Mesenchymal stem cell (in vitro differentiated cells and primary cell): ENCODE data around the gene TK1.
"Not testable (repeated sequence)": the region's sequence is repeated elsewhere in the genome, so short reads cannot be mapped to it uniquely, and the experiment has no call there.

Source experiments
- DNase-seq: peaks from one replicate; pipeline ENCODE4 v3.0.0-alpha.2; 2013
- H2AFZ ChIP-seq: one replicate; pipeline ENCODE4 v1.6.1; 2013; ENCODE audit warnings: low read depth, mild to moderate bottlenecking, control low read depth, inconsistent platforms, low read length, moderate library complexity
- H2AK5ac ChIP-seq: 2 replicates; pipeline ENCODE4 v1.6.1; 2013; ENCODE audit warnings: low read length, moderate library complexity, mild to moderate bottlenecking, inconsistent platforms; ENCODE audit not compliant: severe bottlenecking
- H2BK120ac ChIP-seq: one replicate; pipeline ENCODE4 v1.6.1; 2013; ENCODE audit warnings: low read depth, mild to moderate bottlenecking, inconsistent platforms, low read length, moderate library complexity
- H2BK12ac ChIP-seq, 2 experiments: one replicate each; pipeline ENCODE4 v1.6.1; 2013; ENCODE audit warnings: inconsistent platforms in 2 of 2, low read length in 2 of 2, mild to moderate bottlenecking in 2 of 2, moderate library complexity in 2 of 2, control low read depth in 1 of 2
- H2BK15ac ChIP-seq: one replicate; pipeline ENCODE4 v1.6.1; 2013; ENCODE audit warnings: mild to moderate bottlenecking, low read depth, inconsistent platforms; ENCODE audit not compliant: poor library complexity, severe bottlenecking
- H2BK5ac ChIP-seq: 2 replicates; pipeline ENCODE4 v1.6.1; 2013; ENCODE audit warnings: low read depth, mild to moderate bottlenecking, low read length, control low read depth, inconsistent platforms; ENCODE audit not compliant: poor library complexity, severe bottlenecking
- H3K14ac ChIP-seq, 2 experiments: one replicate each; pipeline ENCODE4 v1.6.1; 2013; ENCODE audit warnings: inconsistent platforms in 2 of 2, low read length in 2 of 2, control low read depth in 1 of 2, mild to moderate bottlenecking in 1 of 2, moderate library complexity in 1 of 2
- H3K18ac ChIP-seq, 2 experiments: one replicate each; pipeline ENCODE4 v1.6.1; 2013; ENCODE audit warnings: inconsistent platforms in 2 of 2, low read length in 2 of 2, control low read depth in 1 of 2, low read depth in 1 of 2, mild to moderate bottlenecking in 1 of 2
- H3K23ac ChIP-seq, 2 experiments: one replicate each; pipeline ENCODE4 v1.6.1; 2013; ENCODE audit warnings: inconsistent platforms in 2 of 2, low read length in 2 of 2, mild to moderate bottlenecking in 2 of 2, moderate library complexity in 2 of 2, control low read depth in 1 of 2
- H3K27ac ChIP-seq: 2 replicates; pipeline ENCODE4 v1.5.1; 2013; ENCODE audit warnings: mild to moderate bottlenecking, moderate library complexity, low read length, control low read depth, inconsistent platforms; ENCODE audit not compliant: poor library complexity, severe bottlenecking
- H3K27me3 ChIP-seq, 2 experiments: 2 replicates each; pipeline versions ENCODE4 v1.6.1 to v1.7.0; 2013; ENCODE audit warnings: low read length in 2 of 2, mild to moderate bottlenecking in 2 of 2, moderate library complexity in 2 of 2, control low read depth in 1 of 2, inconsistent platforms in 1 of 2; ENCODE audit not compliant: control insufficient read depth in 1 of 2, insufficient read depth in 1 of 2
- H3K36me3 ChIP-seq, 2 experiments: 2 replicates each; pipeline versions ENCODE4 v1.6.1 to v1.7.0; 2013; ENCODE audit warnings: low read length in 2 of 2, control low read depth in 1 of 2, inconsistent platforms in 1 of 2, low read depth in 1 of 2, mild to moderate bottlenecking in 1 of 2; ENCODE audit not compliant: insufficient read depth in 2 of 2, control insufficient read depth in 1 of 2
- H3K4ac ChIP-seq, 2 experiments: one replicate each; pipeline ENCODE4 v1.6.1; 2013; ENCODE audit warnings: inconsistent platforms in 2 of 2, low read length in 2 of 2, mild to moderate bottlenecking in 2 of 2, moderate library complexity in 2 of 2, control low read depth in 1 of 2, low read depth in 1 of 2
- H3K4me1 ChIP-seq: 2 replicates; pipeline ENCODE4 v1.6.1; 2013; ENCODE audit warnings: low read depth, low read length, control low read depth; ENCODE audit not compliant: control insufficient read depth, insufficient read depth
- H3K4me2 ChIP-seq: 2 replicates; pipeline ENCODE4 v1.6.1; 2013; ENCODE audit warnings: low read length, mild to moderate bottlenecking, inconsistent platforms; ENCODE audit not compliant: poor library complexity, severe bottlenecking
- H3K4me3 ChIP-seq, 2 experiments: 2 replicates each; pipeline versions ENCODE4 v1.5.1 to v1.7.0; 2013; ENCODE audit warnings: low read length in 2 of 2, mild to moderate bottlenecking in 2 of 2, control low read depth in 1 of 2, low read depth in 1 of 2; ENCODE audit not compliant: insufficient read depth in 1 of 2
- H3K79me1 ChIP-seq: replicated peaks from 2 replicates; pipeline ENCODE4 v1.6.1; 2013; ENCODE audit warnings: mild to moderate bottlenecking, control low read depth, low read length, inconsistent platforms; ENCODE audit not compliant: poor library complexity, severe bottlenecking
- H3K9ac ChIP-seq: 2 replicates; pipeline ENCODE4 v1.7.0; 2013; ENCODE audit warnings: mild to moderate bottlenecking, low read length, moderate library complexity
- H3K9me3 ChIP-seq: 2 replicates; pipeline ENCODE4 v1.7.0; 2013; ENCODE audit warnings: mild to moderate bottlenecking, low read length; ENCODE audit not compliant: control insufficient read depth
- H4K8ac ChIP-seq: one replicate; pipeline ENCODE4 v1.6.1; 2013; ENCODE audit warnings: inconsistent platforms, mild to moderate bottlenecking, low read length, moderate library complexity
- H4K91ac ChIP-seq: one replicate; pipeline ENCODE4 v1.6.1; 2013; ENCODE audit warnings: mild to moderate bottlenecking, low read length, inconsistent platforms
- WGBS: methylation state at CpG from one replicate; pipeline ENCODE4 v1.1.7; 2013; ENCODE audit warnings: mixed read lengths; 5-methylcytosine and 5-hydroxymethylcytosine counted together

The TK1 gene

DNA sequence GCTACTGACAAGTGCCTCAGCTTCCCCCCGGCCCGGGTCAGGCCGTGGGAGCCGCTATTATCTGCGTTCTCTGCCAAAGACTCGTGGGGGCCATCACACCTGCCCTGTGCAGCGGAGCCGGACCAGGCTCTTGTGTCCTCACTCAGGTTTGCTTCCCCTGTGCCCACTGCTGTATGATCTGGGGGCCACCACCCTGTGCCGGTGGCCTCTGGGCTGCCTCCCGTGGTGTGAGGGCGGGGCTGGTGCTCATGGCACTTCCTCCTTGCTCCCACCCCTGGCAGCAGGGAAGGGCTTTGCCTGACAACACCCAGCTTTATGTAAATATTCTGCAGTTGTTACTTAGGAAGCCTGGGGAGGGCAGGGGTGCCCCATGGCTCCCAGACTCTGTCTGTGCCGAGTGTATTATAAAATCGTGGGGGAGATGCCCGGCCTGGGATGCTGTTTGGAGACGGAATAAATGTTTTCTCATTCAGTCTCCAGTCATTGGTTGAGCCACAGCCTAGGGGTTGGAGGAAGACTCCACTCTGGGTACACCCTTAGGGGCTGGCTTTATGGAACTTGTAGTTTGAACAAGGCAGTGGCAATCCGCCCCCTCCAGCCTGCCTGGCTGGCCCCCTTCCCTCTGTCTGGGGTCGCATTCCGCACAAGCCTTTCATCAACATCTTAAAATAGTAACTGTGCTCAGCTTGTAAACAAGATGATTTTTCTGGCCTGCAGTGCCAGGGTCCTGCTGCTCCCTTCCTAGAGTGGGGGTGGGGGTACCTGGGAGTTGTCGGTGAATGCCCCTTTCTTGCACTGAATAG is 14.4 kb downstream of the TK1 start:
- H3K9me3 ChIP-seq = no peaks in the 10 kb centered on the region
- H3K36me3 ChIP-seq = peaks cover 0 to 50% of the 10 kb centered on the region in 2 experiments
- H3K4me3 ChIP-seq = no peak overlapping the region
- peak overlapping the region in 1 of 2 experiments; percentile 54 for H3K23ac ChIP-seq
- H3K4ac ChIP-seq = no peak overlapping the region
- H4K8ac ChIP-seq = no peak overlapping the region
- H2BK15ac ChIP-seq = no peak overlapping the region
- no peak overlapping the region for H3K27ac ChIP-seq
- H2AFZ ChIP-seq = no peak overlapping the region
- no peak overlapping the region for H2AK5ac ChIP-seq
- peak; percentile 54 for DNase-seq
- no peak overlapping the region for H2BK12ac ChIP-seq
- no peak overlapping the region for H3K4me2 ChIP-seq
- H2BK120ac ChIP-seq = no peak overlapping the region
- H3K9ac ChIP-seq = no peak overlapping the region
- no peak overlapping the region for H4K91ac ChIP-seq
- H3K79me1 ChIP-seq = peaks cover 7% of the 10 kb centered on the region
- peak overlapping the region in 1 of 2 experiments; percentile 43 for H3K18ac ChIP-seq
- peaks cover 29% of the 10 kb centered on the region for H3K4me1 ChIP-seq
- peaks cover 0 to 17% of the 10 kb centered on the region in 2 experiments for H3K27me3 ChIP-seq
- no peak overlapping the region for H2BK5ac ChIP-seq
- WGBS = 72% methylated on average over 16 of the region's 19 CpGs
- no peak overlapping the region for H3K14ac ChIP-seq

- not testable (repeated sequence) for H2AFZ ChIP-seq, DNase-seq, H3K79me1 ChIP-seq, H3K4me3 ChIP-seq, H2AK5ac ChIP-seq, H3K9ac ChIP-seq, H4K91ac ChIP-seq, H3K27ac ChIP-seq, H4K8ac ChIP-seq, H3K4me2 ChIP-seq, H2BK12ac ChIP-seq, H3K9me3 ChIP-seq, H2BK15ac ChIP-seq, H3K4ac ChIP-seq, H3K14ac ChIP-seq, H3K23ac ChIP-seq, H3K18ac ChIP-seq, H2BK120ac ChIP-seq, H2BK5ac ChIP-seq
- Histone ChIP-seq H3K4me1 (peaks cover 28% of the 10 kb centered on the region), H3K27me3 (peaks cover 0 to 20% of the 10 kb centered on the region in 2 experiments), H3K36me3 (peaks cover 0 to 50% of the 10 kb centered on the region in 2 experiments)
- 93% methylated on average over 18 of the region's 19 CpGs for WGBS
Measured at GRCh38 chr17:78171591-78172248, 15.1 kb downstream of the TK1 start.

GRCh38 chr17:78170692-78171590 is 15.9 kb downstream of the TK1 start:
- Histone ChIP-seq H2BK120ac (no peak overlapping the region), H4K91ac (no peak overlapping the region), H2BK12ac (no peak overlapping the region), H3K9ac (no peak overlapping the region), H2AFZ (no peak overlapping the region), H3K27ac (no peak overlapping the region), H3K4ac (no peak overlapping the region), H2BK15ac (no peak overlapping the region), H2AK5ac (no peak overlapping the region), H3K27me3 (peaks cover 0 to 25% of the 10 kb centered on the region in 2 experiments), H3K4me3 (no peak overlapping the region), H3K18ac (no peak overlapping the region), H3K14ac (no peak overlapping the region), H3K4me2 (no peak overlapping the region), H4K8ac (no peak overlapping the region), H3K9me3 (no peaks in the 10 kb centered on the region), H3K36me3 (peaks cover 0 to 49% of the 10 kb centered on the region in 2 experiments), H2BK5ac (no peak overlapping the region), H3K79me1 (peaks cover 7% of the 10 kb centered on the region), H3K4me1 (peaks cover 26% of the 10 kb centered on the region), H3K23ac (no peak overlapping the region)
- 92% methylated on average over 29 of the region's 31 CpGs for WGBS
- DNase-seq = no peak
